ENCODE results near the gene USP20. TPM values are rescaled to one million over a fixed set of nuclear protein-coding genes. Genes with fewer than 3 reads are reported as not detected.

The USP20 gene
- total and polyA plus RNA-seq, 12 donors: 8.3 to 73.4 (median 34.5) TPM

- WGBS, 4 donors: 71 to 94% (median 78%) methylated on average over 1 to 4 of the region's 4 CpGs
- peak overlapping the region in 1 of 5 donors; percentile 3 for H3K27ac ChIP-seq
- TF ChIP-seq POLR2A (IDR thresholded peaks at IDR 0.05): no peak
- TF ChIP-seq, protein P1, sequence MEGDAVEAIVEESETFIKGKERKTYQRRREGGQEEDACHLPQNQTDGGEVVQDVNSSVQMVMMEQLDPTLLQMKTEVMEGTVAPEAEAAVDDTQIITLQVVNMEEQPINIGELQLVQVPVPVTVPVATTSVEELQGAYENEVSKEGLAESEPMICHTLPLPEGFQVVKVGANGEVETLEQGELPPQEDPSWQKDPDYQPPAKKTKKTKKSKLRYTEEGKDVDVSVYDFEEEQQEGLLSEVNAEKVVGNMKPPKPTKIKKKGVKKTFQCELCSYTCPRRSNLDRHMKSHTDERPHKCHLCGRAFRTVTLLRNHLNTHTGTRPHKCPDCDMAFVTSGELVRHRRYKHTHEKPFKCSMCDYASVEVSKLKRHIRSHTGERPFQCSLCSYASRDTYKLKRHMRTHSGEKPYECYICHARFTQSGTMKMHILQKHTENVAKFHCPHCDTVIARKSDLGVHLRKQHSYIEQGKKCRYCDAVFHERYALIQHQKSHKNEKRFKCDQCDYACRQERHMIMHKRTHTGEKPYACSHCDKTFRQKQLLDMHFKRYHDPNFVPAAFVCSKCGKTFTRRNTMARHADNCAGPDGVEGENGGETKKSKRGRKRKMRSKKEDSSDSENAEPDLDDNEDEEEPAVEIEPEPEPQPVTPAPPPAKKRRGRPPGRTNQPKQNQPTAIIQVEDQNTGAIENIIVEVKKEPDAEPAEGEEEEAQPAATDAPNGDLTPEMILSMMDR (IDR thresholded peaks at IDR 0.05): no peak
- H3K36me3 ChIP-seq (replicated peaks in 1 of 2): peaks cover 0 to 29% of the 10 kb centered on the region in 2 donors
- no peak for DNase-seq
- no peaks in the 10 kb centered on the region for H3K27me3 ChIP-seq
- peaks cover 12 to 31% of the 10 kb centered on the region in 2 donors for H3K4me1 ChIP-seq (replicated peaks in 1 of 2)
- H3K9me3 ChIP-seq (replicated peaks in 1 of 3): no peaks in the 10 kb centered on the region
- H3K4me3 ChIP-seq: no peak overlapping the region
- intact Hi-C loops (cut with DNase I): no loop called here
Observed at GRCh38 chr9:129848712-129849441, 13.6 kb downstream of the USP20 start.

DNA sequence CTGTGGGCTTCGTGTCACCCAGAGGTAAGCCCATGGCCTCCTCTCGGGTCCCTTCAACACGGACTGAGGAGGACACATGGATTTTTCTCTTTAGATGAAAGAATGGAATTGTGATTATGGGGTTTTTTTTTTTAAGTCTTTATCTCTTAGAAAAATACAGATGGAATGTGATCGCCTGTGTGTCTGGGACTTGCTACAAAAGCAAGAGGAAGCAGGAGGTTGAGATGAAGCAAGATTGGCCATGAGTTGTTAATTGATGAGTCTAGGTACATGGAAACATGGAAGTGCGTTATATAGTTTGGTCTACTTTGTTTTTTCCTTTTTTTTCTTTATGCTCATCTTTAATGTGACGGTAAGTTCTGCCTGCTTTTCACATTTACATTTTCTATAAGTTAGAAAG is 14.6 kb downstream of the USP20 start:
- TF ChIP-seq POLR2A (IDR thresholded peaks at IDR 0.05): no peak
- TF ChIP-seq, protein P1 (IDR thresholded peaks at IDR 0.05): no peak
- DNase-seq: no peak
- Histone ChIP-seq H3K36me3 (replicated peaks in 1 of 2) (peaks cover 0 to 39% of the 10 kb centered on the region in 2 donors), H3K27me3 (no peaks in the 10 kb centered on the region), H3K9me3 (replicated peaks in 1 of 3) (no peaks in the 10 kb centered on the region), H3K4me3 (no peak overlapping the region), H3K4me1 (replicated peaks in 1 of 2) (peaks cover 12 to 31% of the 10 kb centered on the region in 2 donors), H3K27ac (peak overlapping the region in 1 of 5 donors; percentile 50)
- intact Hi-C loops (cut with DNase I): no loop called here
- 72 to 85% (median 80%) methylated on average over 6 of the region's 6 CpGs for WGBS, 4 donors

DNA sequence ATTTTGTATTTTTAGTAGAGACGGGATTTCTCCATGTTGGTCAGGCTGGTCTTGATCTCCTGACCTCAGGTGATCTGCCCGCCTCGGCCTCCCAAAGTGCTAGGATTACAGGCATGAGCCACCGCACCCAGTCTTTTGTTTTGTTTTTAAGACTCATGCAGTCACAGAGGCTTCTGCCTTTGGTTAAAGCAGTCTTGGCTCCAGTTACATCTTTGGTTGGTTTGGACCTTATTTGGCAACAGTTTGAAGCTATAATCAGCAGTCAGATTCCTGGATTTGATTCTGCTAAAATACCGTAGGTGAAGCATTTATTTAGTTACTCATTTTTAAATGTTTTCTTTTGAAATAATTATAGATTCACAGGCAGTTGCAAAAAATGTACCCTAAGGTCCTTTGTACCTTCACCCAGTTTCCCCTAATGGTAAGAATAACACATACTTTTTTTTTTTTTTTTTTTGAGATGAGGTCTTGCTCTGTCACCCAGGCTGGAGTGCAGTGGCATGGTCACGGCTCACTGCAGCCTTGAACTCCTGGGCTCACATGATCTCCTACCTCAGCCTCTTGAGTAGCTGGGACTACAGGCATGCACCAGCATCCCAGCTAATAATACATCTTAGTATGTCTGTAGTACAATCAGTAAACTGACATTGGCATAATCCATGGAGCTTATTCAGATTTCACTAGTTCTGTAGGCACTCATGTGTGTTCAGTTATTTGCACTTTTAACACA is 15.7 kb downstream of the USP20 start:
- intact Hi-C loops (cut with DNase I): no loop called here
- Histone ChIP-seq H3K4me1 (replicated peaks in 1 of 2) (peaks cover 12 to 31% of the 10 kb centered on the region in 2 donors), H3K4me3 (no peak overlapping the region), H3K36me3 (replicated peaks in 1 of 2) (peaks cover 0 to 40% of the 10 kb centered on the region in 2 donors), H3K27ac (peak overlapping the region in 3 of 5 donors; percentile 28 to 70 (median 54)), H3K9me3 (replicated peaks in 1 of 3) (no peaks in the 10 kb centered on the region), H3K27me3 (no peaks in the 10 kb centered on the region)
- WGBS, 4 donors: 66 to 81% (median 78%) methylated on average over 6 of the region's 6 CpGs
- no peak for TF ChIP-seq POLR2A (IDR thresholded peaks at IDR 0.05)
- TF ChIP-seq, protein P1 (IDR thresholded peaks at IDR 0.05): no peak
- peak in 2 of 7 donors; percentile 46 to 50 for DNase-seq

DNA sequence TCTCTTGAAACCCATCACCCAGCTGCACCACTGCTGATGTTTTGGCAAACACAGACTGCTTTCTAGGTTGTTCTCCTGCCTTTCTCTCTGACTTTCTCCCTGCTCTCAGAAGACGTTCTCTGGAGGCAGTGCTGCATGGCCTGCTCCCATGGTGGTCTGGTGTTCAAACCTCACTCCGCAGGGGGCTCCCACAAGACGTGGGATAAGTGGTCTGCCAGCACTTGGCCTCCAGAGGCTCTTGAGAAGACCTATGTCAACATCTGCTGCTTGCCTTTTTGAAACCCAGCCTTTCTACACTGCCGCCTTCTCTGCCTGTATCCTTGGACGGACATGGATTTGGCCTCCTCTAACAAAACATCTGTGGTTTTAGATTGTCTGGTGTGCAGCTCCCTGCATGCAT is 16.6 kb downstream of the USP20 start:
- intact Hi-C loops (cut with DNase I): no loop called here
- Histone ChIP-seq H3K4me3 (no peak overlapping the region), H3K4me1 (replicated peaks in 1 of 2) (peaks cover 12 to 31% of the 10 kb centered on the region in 2 donors), H3K9me3 (replicated peaks in 1 of 3) (no peaks in the 10 kb centered on the region), H3K27me3 (no peaks in the 10 kb centered on the region), H3K27ac (peak overlapping the region in 3 of 5 donors; percentile 22 to 70 (median 54)), H3K36me3 (replicated peaks in 1 of 2) (peaks cover 0 to 47% of the 10 kb centered on the region in 2 donors)
- 65 to 81% (median 76%) methylated on average over 5 of the region's 5 CpGs for WGBS, 4 donors
- TF ChIP-seq POLR2A (IDR thresholded peaks at IDR 0.05): no peak
- TF ChIP-seq, protein P1 (IDR thresholded peaks at IDR 0.05): no peak
- DNase-seq: no peak
